ENCODE data around the gene ZFYVE21.

The ZFYVE21 gene

GRCh38 chr14:103715052-103716000, at the start of gene ZFYVE21, which contains the start of gene XRCC3:
TSS of gene ZFYVE21 (plus strand) at chr14:103715810. CDS start at chr14:103715842, 32 bp downstream.
TSS of gene XRCC3 (minus strand) at chr14:103715451. CDS start at chr14:103711087, 4,364 bp downstream.
- Mint-ChIP-seq H3K9me3 (ENCODE audit: low read depth) (no peaks in the 10 kb centered on the region), H3K27ac (peak within 1 kb of the TSS; percentile 95), H3K36me3 (no peaks in the 10 kb centered on the region), H3K4me3 (peak within 1 kb of the TSS; percentile 94), H3K27me3 (no peaks in the 10 kb centered on the region), H3K4me1 (ENCODE audit: low read depth) (peaks cover 45% of the 10 kb centered on the region)

- H3K36me3 Mint-ChIP-seq, result peaks cover 5% of the 10 kb centered on the region
- no peaks in the 10 kb centered on the region for H3K9me3 Mint-ChIP-seq (ENCODE audit: low read depth)
- no peaks in the 10 kb centered on the region for H3K27me3 Mint-ChIP-seq
- no peak overlapping the region for H3K27ac Mint-ChIP-seq
- no peak overlapping the region for H3K4me3 Mint-ChIP-seq
- peaks cover 1% of the 10 kb centered on the region for H3K4me1 Mint-ChIP-seq (ENCODE audit: low read depth)
Observed at GRCh38 chr14:103667671-103668070, 47.9 kb upstream of the ZFYVE21 start.

GRCh38 chr14:103668117-103668516, 47.5 kb upstream of the ZFYVE21 start:
- Mint-ChIP-seq H3K36me3 (peaks cover 5% of the 10 kb centered on the region), H3K27me3 (no peaks in the 10 kb centered on the region), H3K9me3 (ENCODE audit: low read depth) (no peaks in the 10 kb centered on the region), H3K4me1 (ENCODE audit: low read depth) (peaks cover 1% of the 10 kb centered on the region), H3K4me3 (no peak overlapping the region), H3K27ac (no peak overlapping the region)

- Mint-ChIP-seq H3K36me3 (peaks cover 8% of the 10 kb centered on the region), H3K4me3 (no peak overlapping the region), H3K27me3 (no peaks in the 10 kb centered on the region), H3K4me1 (ENCODE audit: low read depth) (no peaks in the 10 kb centered on the region), H3K9me3 (ENCODE audit: low read depth) (no peaks in the 10 kb centered on the region), H3K27ac (no peak overlapping the region)
Observed at GRCh38 chr14:103669370-103669769, 46.2 kb upstream of the ZFYVE21 start.

GRCh38 chr14:103671911-103672310, 43.7 kb upstream of the ZFYVE21 start:
- no peaks in the 10 kb centered on the region for H3K4me1 Mint-ChIP-seq (ENCODE audit: low read depth)
- peak overlapping the region; percentile 22 for H3K27ac Mint-ChIP-seq
- H3K27me3 Mint-ChIP-seq, result no peaks in the 10 kb centered on the region
- H3K4me3 Mint-ChIP-seq, result no peak overlapping the region
- H3K36me3 Mint-ChIP-seq, result peaks cover 10% of the 10 kb centered on the region
- H3K9me3 Mint-ChIP-seq (ENCODE audit: low read depth), result no peaks in the 10 kb centered on the region

- no peak overlapping the region for H3K27ac Mint-ChIP-seq
- H3K4me1 Mint-ChIP-seq (ENCODE audit: low read depth), result peaks cover 3% of the 10 kb centered on the region
- H3K4me3 Mint-ChIP-seq, result no peak overlapping the region
- H3K27me3 Mint-ChIP-seq, result no peaks in the 10 kb centered on the region
- H3K36me3 Mint-ChIP-seq, result peaks cover 8% of the 10 kb centered on the region
- no peaks in the 10 kb centered on the region for H3K9me3 Mint-ChIP-seq (ENCODE audit: low read depth)
Observed at GRCh38 chr14:103675957-103676356, 39.7 kb upstream of the ZFYVE21 start.

GRCh38 chr14:103676881-103677675, 38.5 kb upstream of the ZFYVE21 start:
- Mint-ChIP-seq H3K27me3 (no peaks in the 10 kb centered on the region), H3K36me3 (peaks cover 6% of the 10 kb centered on the region), H3K4me3 (no peak overlapping the region), H3K4me1 (ENCODE audit: low read depth) (peaks cover 3% of the 10 kb centered on the region), H3K27ac (no peak overlapping the region), H3K9me3 (ENCODE audit: low read depth) (no peaks in the 10 kb centered on the region)

- H3K4me3 Mint-ChIP-seq, result no peak overlapping the region
- H3K9me3 Mint-ChIP-seq (ENCODE audit: low read depth), result no peaks in the 10 kb centered on the region
- peak overlapping the region; percentile 82 for H3K27ac Mint-ChIP-seq
- H3K4me1 Mint-ChIP-seq (ENCODE audit: low read depth), result peaks cover 3% of the 10 kb centered on the region
- H3K36me3 Mint-ChIP-seq, result peaks cover 2% of the 10 kb centered on the region
- no peaks in the 10 kb centered on the region for H3K27me3 Mint-ChIP-seq
Observed at GRCh38 chr14:103679351-103679750, 36.3 kb upstream of the ZFYVE21 start.

- Mint-ChIP-seq H3K36me3 (no peaks in the 10 kb centered on the region), H3K27ac (no peak overlapping the region), H3K4me3 (no peak overlapping the region), H3K27me3 (no peaks in the 10 kb centered on the region), H3K4me1 (ENCODE audit: low read depth) (peaks cover 3% of the 10 kb centered on the region), H3K9me3 (ENCODE audit: low read depth) (no peaks in the 10 kb centered on the region)
Observed at GRCh38 chr14:103680491-103681231, 34.9 kb upstream of the ZFYVE21 start.

GRCh38 chr14:103683139-103683538, 32.5 kb upstream of the ZFYVE21 start:
- no peaks in the 10 kb centered on the region for H3K9me3 Mint-ChIP-seq (ENCODE audit: low read depth)
- peaks cover 3% of the 10 kb centered on the region for H3K4me1 Mint-ChIP-seq (ENCODE audit: low read depth)

GRCh38 chr14:103684471-103684870, 31.1 kb upstream of the ZFYVE21 start:
- no peak overlapping the region for H3K4me3 Mint-ChIP-seq
- H3K9me3 Mint-ChIP-seq (ENCODE audit: low read depth), result no peaks in the 10 kb centered on the region
- H3K27me3 Mint-ChIP-seq, result no peaks in the 10 kb centered on the region
- no peak overlapping the region for H3K27ac Mint-ChIP-seq
- H3K4me1 Mint-ChIP-seq (ENCODE audit: low read depth), result no peaks in the 10 kb centered on the region
- no peaks in the 10 kb centered on the region for H3K36me3 Mint-ChIP-seq

More at GRCh38 chr14:103683139-103683538, 32.5 kb upstream of the ZFYVE21 start:
- no peaks in the 10 kb centered on the region for H3K27me3 Mint-ChIP-seq
- no peak overlapping the region for H3K4me3 Mint-ChIP-seq
- no peak overlapping the region for H3K27ac Mint-ChIP-seq
- H3K36me3 Mint-ChIP-seq, result no peaks in the 10 kb centered on the region

- Mint-ChIP-seq H3K9me3 (ENCODE audit: low read depth) (no peaks in the 10 kb centered on the region), H3K27me3 (no peaks in the 10 kb centered on the region), H3K4me1 (ENCODE audit: low read depth) (no peaks in the 10 kb centered on the region), H3K36me3 (no peaks in the 10 kb centered on the region), H3K27ac (no peak overlapping the region), H3K4me3 (no peak overlapping the region)
Observed at GRCh38 chr14:103684871-103685270, 30.7 kb upstream of the ZFYVE21 start.

- no peak overlapping the region for H3K4me3 Mint-ChIP-seq
- no peak overlapping the region for H3K27ac Mint-ChIP-seq
- H3K4me1 Mint-ChIP-seq (ENCODE audit: low read depth), result no peaks in the 10 kb centered on the region
- H3K9me3 Mint-ChIP-seq (ENCODE audit: low read depth), result no peaks in the 10 kb centered on the region
- no peaks in the 10 kb centered on the region for H3K27me3 Mint-ChIP-seq
- no peaks in the 10 kb centered on the region for H3K36me3 Mint-ChIP-seq
Observed at GRCh38 chr14:103685276-103686211, 30.1 kb upstream of the ZFYVE21 start.

Data from activated naive CD8-positive, alpha-beta T cell (primary cell).